ENCODE data around the gene ZNF217. TPM values are rescaled to one million over a fixed set of nuclear protein-coding genes. Genes with fewer than 3 reads are reported as not detected.

ZNF217 gene
- total RNA-seq, 1 experiment from 2014 or later: 33.8 TPM

- TF ChIP-seq EZH2 (IDR thresholded peaks at IDR 0.05) (no peak), SIN3A (IDR thresholded peaks at IDR 0.05; ENCODE audit: low read depth) (no peak), RAD21 (IDR thresholded peaks at IDR 0.05; ENCODE audit: low read depth) (no peak), ELF1 (IDR thresholded peaks at IDR 0.05; ENCODE audit: borderline replicate concordance, low read depth) (no peak)
These were observed 43.0 kb upstream of the ZNF217 start (continued) for GRCh38 chr20:53636540-53637097.

DNA sequence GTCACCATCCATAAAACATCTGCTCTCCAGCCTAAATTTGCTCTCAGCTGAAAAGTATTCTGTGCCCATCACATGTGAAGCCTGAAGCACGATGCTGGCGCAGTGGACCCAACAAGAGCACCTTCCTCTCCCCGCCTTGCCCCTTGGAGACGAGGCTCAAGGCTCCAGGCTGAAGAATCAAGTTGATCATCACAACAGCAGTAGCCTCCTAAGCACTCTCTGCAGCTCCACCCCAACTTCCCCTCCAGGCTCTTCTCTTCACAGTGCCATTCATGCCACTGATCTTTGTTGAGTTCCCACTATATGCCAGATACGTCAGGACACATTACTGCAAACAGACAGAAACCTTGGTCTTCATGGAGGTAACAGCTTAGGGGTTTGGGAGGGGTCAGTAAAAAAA, 41.6 kb upstream of the ZNF217 start:
- H3K79me2 ChIP-seq (ENCODE audit: insufficient read depth, low read length): no peaks in the 10 kb centered on the region
- H3K27ac ChIP-seq (ENCODE audit: low read depth, low read length): no peak overlapping the region
- H3K4me3 ChIP-seq (replicated peaks in 1 of 2; ENCODE audit: low read depth in 1 of 2, low read length in 2 of 2): no peak overlapping the region
- H3K9me2 ChIP-seq (ENCODE audit: insufficient read depth): no peaks in the 10 kb centered on the region
- ChIA-PET CTCF (no interaction called here), POLR2A (interaction anchor here (0.6 to 1.1 kb wide), 2 partner anchors 12 to 24 kb away, joined by 3 read pairs; no protein-coding TSS in a partner anchor), RAD21 (ENCODE audit: low non-redundant PET in 1 of 2, low total read pairs in 2 of 2, uncharacterized antibody in 2 of 2, unreplicated experiment in 2 of 2) (no interaction called here)
- no peak overlapping the region for H3K9ac ChIP-seq (ENCODE audit: low read length)
- H3K4me1 ChIP-seq (ENCODE audit: control insufficient read depth in 1 of 2, insufficient read depth in 2 of 2, low read length in 2 of 2): no peaks in the 10 kb centered on the region
- no peak for DNase-seq (ENCODE audit: low read depth, low spot score)
- H2AFZ ChIP-seq (ENCODE audit: low read depth, low read length, poor library complexity, severe bottlenecking): no peak overlapping the region
- H3K9me3 ChIP-seq (ENCODE audit: control insufficient read depth in 1 of 2, insufficient read depth in 1 of 2, low read depth in 1 of 2, low read length in 2 of 2): no peaks in the 10 kb centered on the region
- no peak overlapping the region for H3K4me2 ChIP-seq (ENCODE audit: low read length)
- no peaks in the 10 kb centered on the region for H3K27me3 ChIP-seq (ENCODE audit: insufficient read depth, low read length)
- BruUV-seq (replicated peaks): no TSS peak
- ATAC-seq: no peak
- H4K20me1 ChIP-seq (ENCODE audit: insufficient read depth): no peaks in the 10 kb centered on the region
- intact Hi-C loops (cut with micrococcal nuclease): no loop called here
- H3K36me3 ChIP-seq (ENCODE audit: control insufficient read depth in 1 of 2, insufficient read depth in 2 of 2, low read length in 2 of 2): no peaks in the 10 kb centered on the region
- TF ChIP-seq ZNF274 (IDR thresholded peaks at IDR 0.05; ENCODE audit: low read depth, low read length) (no peak), TCF7L2 (IDR thresholded peaks at IDR 0.05; ENCODE audit: borderline replicate concordance, extremely low read depth, insufficient read depth, insufficient read length) (no peak), ZBTB33 (IDR thresholded peaks at IDR 0.05; ENCODE audit: extremely low read depth, insufficient replicate concordance, low read length) (no peak)
